Neural progenitor cell (in vitro differentiated cells): ENCODE data around the gene UROS.

Experiments
- EZH2 ChIP-seq: fragments of 200-600 bp; sonication (generic); IDR thresholded peaks from 2 replicates; pipeline ENCODE4 v1.6.1; 2017; ENCODE audit warnings: antibody characterized with exemption, mild to moderate bottlenecking, moderate library complexity
- EZH2phosphoT487 ChIP-seq: fragments of 200-600 bp; sonication (generic); IDR thresholded peaks from 2 replicates; pipeline ENCODE4 v1.6.1; 2017; ENCODE audit warnings: antibody characterized with exemption
- TF ChIP-seq, protein P1 (sequence below): fragments of 200-600 bp; sonication (generic); IDR thresholded peaks from 2 replicates; pipeline ENCODE4 v1.5.1; 2017; ENCODE audit warnings: antibody characterized with exemption, mild to moderate bottlenecking

DNA sequence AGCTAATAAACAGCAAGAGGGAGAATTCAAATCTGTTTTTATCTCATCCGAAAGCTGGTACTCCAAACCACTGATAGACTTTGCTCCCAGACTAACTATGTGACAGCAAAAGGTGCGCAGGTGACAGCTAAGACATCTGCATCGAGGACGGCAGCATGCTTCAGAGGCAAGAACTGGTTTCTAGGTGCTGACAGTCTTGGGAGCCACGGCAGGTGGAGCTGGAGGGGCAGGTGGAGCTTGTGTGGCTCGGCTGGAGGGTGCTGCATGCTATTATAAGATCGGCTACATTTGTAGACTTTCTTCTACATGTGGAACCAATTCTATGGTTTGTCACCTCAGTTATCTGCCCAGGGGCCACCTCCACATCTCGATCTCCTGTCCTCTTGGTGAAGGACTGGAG is 25.6 kb downstream of the UROS start:
- TF ChIP-seq, protein P1, sequence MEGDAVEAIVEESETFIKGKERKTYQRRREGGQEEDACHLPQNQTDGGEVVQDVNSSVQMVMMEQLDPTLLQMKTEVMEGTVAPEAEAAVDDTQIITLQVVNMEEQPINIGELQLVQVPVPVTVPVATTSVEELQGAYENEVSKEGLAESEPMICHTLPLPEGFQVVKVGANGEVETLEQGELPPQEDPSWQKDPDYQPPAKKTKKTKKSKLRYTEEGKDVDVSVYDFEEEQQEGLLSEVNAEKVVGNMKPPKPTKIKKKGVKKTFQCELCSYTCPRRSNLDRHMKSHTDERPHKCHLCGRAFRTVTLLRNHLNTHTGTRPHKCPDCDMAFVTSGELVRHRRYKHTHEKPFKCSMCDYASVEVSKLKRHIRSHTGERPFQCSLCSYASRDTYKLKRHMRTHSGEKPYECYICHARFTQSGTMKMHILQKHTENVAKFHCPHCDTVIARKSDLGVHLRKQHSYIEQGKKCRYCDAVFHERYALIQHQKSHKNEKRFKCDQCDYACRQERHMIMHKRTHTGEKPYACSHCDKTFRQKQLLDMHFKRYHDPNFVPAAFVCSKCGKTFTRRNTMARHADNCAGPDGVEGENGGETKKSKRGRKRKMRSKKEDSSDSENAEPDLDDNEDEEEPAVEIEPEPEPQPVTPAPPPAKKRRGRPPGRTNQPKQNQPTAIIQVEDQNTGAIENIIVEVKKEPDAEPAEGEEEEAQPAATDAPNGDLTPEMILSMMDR: no peak
- no peak for TF ChIP-seq EZH2
- no peak for TF ChIP-seq EZH2phosphoT487
